COR-L47 (cell line): Measurements from ENCODE around the gene CLRN3.

ENCODE experiments used
- DNase-seq: peaks from one replicate; lab custom pipeline; 2025; lab: John Stamatoyannopoulos, UW

Gene CLRN3

DNA sequence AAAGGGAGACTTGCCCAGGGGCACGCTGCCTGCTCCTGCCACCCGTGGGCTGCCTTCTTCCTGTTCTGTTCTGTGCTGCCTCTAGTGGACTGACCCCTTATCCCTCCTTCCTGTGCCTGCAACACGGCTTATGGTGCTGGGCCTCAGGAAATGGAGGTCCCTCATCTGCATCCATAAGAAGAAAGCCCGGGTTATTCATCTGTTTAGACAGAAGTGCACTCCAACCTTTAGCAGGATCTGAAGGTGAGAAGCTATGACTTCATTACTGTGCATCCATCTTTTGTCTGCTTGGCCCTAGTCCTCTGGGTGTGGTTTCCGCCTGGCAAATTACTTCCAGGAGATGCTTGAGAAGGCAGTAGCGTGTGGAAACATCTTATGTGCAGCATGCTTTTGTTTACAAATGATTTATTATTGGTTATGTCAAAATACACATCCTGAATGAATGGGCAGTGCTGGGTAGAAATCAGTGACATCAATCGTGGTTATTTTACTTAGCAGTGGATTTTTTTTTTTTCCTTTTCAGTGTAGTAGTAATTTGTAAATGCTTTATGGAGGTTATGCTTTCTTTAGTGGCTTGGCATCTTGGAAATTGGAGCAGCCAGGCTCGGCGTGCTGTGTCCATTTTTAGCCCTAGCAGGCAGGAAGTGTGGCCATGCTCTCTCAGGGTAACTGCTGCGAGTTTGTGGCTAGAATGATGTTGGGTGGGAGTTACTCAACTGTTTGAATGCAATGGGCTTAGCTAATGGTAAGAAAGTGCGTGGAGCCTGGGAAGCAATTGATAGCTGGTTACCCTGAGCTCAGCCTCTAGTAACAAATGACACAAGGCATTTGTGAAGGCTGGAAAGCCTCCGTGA is 26.9 kb upstream of the CLRN3 start:
- DNase-seq, result no peak

DNA sequence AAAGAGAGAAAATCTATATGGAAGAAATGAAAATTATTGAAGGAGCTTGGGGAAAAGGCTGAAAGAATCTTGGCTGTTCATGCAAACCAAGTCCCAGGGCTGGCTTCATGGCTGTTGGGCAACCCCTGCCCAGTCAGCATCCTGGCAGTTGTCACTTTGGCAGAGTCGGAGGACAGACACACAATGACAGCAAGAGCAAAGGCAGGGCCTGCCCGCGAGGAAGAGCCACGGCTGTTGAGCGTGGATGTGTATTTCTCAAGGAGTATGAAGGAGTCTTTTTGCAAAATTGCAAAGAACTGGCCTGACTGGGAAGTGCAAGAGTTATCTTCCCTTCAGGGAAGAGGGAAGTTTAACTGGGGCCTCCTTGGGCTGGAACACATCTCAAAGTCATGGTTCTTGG is 25.8 kb upstream of the CLRN3 start:
- no peak for DNase-seq

DNA sequence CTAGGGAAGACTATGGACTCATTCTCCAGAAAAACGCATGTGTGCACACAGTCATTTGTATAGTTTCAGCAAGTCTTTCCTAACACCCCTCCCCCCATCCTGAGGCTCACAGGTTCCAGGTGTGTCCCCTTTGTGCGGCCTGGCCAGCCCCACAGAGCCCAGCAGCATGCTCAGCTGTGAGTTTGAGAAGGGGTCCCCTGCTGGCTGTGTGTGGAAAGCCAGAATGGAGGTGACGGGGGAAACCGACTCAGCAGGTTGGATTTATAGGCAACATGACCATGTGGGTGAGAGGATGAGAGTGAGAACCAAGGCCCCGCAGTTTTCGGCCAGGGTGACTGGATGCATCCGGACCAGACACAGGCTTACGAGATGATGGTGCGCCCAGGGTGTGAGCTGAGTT is 24.1 kb upstream of the CLRN3 start:
- no peak for DNase-seq

DNA sequence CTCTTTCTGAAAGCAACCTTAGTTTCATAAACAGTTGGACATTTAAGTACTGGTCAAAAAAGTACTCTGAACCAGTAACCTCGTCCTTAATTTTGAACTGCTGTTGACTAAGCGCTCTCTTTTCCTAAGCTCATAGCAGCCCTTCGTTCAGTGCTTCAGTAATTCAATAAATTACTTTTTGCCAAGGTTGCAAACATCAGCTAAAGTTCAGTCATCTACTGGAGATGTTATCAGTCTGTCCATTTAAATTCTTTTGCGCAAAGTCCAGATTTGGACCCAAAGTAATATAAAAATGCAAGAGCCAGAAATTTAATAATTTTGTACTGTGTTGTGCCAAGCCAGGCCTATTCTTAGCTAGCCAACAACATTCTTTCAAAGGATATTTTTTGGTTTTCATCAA is 22.6 kb upstream of the CLRN3 start:
- DNase-seq, result no peak

DNA sequence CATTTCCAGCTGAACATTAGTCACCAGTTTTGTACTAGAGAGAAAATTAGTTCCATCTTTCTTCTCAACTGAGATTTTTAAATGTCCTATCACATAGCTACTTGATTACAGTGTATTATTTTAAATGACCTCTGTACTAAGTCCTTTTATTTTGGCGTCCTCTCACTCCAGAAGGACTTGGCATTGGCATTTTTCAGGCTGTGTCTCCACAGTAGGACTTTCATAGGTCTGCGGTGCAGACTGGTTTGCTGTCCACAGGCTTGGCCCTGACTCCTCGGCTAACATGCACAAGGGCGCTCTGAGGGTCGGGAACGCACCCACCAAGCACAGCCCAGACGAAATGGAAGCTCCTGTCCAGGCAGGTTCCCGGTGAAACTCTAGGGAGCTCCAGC is 20.6 kb upstream of the CLRN3 start:
- no peak for DNase-seq

DNA sequence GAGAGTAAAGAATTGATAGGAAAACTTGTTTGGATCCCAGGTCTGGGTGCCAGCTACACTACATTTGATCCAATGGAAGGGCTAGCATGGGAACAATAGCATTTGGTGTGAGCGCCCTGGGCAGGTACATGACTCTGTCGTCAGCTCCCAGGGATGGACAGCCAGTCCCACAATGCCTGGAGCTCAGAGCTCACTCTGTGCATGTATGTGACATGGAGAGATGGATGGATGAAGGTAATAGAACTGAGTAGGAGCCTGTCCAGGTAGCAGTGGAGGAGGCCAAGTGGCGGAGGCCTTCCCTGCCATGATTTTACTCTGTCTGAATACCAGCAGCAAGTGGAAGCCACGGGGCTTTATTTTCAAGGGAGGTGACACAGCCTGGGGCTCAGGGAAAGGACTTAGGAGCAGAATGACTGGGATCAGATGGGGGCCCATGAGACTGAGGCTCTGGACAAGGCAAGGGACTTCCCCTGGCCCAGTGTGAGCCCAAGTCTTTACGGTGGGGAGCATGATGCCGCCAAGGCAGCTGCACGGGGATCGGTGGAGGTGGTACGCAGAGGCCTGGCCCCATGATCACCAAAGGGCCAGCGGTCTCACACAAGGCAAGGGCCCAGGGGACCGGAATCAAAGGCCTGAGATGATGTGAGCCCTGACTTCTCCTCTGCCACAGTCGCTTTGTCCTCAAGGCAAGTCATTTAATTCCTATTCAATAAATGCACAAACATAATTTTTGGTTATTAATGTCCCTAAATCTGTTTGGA is 20.0 kb upstream of the CLRN3 start:
- DNase-seq, result no peak

DNA sequence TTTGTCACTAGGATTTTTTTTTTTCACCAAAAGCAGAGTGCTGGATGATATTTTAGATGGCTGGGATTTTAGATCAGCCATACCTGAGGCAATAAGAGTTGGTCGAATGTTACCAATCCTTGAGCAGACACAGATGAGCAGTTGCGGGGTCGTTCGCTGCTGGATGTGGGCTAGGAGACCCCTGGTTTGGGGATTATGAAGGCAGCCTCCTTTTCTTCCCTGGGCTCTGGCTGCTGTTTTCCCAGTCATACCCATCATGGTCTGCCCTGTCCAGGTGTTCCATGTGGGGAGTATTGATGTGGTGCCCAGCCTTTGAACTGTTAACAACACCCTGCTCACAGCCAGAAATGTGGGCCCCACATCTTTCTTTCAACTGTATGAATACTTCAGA is 19.1 kb upstream of the CLRN3 start:
- no peak for DNase-seq

DNA sequence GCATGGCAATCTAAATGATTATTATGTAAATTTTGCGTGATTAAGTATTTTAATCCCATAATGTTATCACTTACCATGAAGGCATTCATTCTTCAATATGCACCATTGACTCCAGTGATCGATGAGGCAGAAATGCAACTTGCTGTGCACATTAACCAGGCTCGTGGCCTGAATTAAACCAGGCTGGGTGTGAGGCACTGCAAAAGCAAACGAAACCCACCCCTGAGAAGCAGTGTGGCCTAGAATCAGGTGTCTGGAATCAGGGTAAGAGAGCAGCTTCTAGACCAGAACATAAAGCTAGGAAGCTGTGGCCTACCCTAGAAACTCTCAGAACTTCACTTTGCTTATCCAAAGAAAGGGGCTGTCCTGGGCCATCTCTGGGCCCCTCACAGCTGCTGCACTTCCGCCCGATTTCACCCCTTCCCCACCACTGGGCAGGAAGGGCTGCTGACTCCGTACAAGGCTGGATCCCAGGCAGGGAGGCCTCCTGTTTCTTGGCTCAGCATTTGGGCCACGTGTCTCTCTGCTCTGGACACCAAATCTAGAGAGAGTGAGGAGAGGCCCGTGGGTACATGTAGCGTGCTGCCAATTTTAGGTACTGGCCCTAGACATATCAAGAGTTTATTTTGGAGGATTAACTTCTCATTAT is 18.6 kb upstream of the CLRN3 start:
- DNase-seq, result no peak

DNA sequence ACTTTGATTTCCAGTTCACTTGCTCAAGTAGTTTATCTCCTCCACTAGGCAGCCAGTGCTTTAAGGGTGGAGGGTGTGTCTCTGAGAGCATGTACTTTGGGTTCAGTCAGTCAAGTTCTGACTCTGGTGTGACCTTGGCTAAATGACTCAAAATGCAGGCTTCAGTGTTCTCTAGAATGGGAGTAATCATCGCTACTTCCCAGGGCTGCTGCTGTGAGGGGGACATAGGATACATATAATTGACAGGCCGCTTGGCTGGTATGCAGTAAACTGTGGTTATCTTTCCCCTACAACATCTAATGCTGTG is 17.7 kb upstream of the CLRN3 start:
- no peak for DNase-seq

DNA sequence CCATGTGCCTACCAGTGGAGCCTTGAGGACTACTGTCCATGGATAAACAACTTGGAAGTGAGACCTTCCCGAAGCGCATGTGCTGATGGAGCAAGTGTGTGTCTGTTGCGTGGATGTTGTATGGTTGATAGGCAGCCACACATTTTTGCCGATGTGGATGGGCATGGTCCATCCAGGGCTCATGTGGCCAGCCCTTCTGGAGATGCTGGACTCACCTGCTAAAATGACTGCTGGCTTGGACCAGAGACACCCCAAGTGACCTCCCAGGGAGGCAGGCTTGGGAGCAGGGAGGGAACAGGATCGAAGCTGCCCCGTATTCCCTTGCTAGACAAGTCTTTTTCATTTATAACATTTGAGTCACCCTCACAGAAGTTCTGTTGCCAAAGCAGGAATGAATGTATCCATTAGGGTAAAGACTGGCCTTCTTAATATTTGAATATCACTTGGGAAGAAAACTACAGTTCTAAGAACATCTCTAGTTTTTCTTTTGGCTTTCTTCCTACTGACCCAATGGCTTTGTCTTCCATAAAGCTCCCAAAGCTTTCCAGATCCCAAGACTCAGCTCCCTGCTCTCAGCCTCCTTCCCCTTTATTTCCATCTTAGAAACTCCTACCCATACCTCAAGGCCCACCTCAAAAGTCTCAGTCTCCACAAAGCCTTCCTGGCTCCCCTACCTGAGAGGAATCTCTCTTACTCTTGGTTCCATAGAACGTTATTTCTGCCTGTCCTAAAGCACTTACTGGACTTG is 17.1 kb upstream of the CLRN3 start:
- no peak for DNase-seq

DNA sequence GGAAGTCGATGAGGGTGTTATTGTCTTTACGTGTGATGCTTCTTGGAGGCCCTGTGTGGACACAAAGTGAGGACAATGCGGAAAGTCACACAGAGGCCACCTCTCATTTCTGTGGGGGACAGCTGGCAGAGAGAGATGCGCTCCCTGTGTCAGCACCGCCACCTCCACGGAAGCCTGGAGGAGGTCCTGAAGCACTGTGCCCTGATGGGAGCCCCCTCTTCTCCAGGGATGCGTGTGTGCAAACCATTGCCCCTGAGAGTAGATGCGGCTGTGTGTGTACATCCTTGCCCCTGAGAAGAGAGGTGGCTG is 16.2 kb upstream of the CLRN3 start:
- DNase-seq, result no peak

DNA sequence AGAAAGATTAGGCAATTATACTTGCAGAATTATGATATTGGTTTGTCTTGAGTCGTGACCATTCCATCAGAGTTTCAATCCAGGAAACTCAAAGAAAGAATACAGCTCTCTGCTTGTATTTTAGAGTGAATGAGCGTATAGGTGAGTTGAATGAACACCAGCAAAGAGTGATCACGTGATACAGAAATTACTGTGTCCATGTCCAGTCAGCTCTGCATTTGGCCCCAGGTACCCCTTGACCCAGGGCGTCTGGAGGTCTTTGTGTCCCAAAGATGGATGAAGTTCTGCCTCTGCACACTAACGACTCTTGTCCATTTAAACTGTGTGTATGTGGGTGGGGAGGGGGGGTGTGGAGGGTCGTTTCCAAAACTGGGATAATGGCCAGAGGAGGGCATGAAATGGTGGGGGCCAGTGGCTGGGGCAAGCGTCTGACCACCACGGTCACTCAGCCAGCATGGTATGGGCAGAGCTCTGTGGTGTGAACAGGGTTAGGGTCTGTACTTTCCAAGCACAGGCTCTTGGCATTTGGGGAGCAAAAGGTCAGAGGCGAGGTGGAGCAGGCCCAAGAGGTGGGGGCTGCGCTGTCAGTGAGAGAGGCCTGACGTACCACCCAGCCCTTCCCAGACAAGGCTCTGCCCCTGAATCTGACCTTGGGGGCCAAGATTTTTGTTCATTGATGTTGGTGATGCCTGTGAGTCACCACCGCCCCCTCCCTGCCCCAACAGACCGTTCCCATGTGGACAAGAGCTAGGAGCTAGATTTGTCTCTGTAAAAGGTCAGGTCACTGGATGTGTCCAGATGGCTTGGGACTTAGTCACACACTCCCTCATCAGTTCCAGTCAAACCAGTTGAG is 15.6 kb upstream of the CLRN3 start:
- DNase-seq, result no peak

DNA sequence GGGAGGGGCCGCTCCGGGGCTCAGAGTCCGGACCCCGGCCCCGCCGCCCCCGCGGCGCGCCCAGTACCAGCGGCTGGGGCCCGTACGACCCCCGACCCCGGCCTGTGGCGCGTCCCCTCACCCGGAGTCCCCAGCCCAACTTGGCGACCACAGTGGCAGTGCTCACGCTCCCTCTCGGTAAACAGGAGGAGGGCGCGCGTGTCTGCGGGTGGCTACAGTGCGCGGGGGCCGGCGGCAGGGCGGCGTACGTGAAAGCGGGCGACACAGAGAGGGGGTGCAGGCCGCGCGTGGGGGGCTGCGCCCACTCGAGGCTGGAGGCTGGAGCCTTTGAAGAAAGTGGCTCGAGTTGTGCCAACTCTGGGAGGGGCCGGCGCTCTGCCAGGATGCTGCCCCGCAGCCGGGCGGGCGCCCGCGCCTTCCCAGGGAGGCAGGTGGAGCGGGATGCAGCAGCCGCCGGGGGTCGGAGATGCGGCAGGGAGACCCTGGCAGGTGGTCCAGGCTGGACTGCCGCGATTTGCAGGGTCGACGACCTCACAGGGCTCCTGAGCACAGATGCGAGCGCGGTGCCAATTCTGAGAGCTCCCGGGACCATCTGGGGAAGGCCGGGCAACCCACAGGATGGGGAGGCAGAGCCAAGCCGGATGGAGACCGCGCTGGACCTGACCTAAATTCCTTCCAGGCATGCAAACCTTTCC is 14.8 kb upstream of the CLRN3 start:
- no peak for DNase-seq

DNA sequence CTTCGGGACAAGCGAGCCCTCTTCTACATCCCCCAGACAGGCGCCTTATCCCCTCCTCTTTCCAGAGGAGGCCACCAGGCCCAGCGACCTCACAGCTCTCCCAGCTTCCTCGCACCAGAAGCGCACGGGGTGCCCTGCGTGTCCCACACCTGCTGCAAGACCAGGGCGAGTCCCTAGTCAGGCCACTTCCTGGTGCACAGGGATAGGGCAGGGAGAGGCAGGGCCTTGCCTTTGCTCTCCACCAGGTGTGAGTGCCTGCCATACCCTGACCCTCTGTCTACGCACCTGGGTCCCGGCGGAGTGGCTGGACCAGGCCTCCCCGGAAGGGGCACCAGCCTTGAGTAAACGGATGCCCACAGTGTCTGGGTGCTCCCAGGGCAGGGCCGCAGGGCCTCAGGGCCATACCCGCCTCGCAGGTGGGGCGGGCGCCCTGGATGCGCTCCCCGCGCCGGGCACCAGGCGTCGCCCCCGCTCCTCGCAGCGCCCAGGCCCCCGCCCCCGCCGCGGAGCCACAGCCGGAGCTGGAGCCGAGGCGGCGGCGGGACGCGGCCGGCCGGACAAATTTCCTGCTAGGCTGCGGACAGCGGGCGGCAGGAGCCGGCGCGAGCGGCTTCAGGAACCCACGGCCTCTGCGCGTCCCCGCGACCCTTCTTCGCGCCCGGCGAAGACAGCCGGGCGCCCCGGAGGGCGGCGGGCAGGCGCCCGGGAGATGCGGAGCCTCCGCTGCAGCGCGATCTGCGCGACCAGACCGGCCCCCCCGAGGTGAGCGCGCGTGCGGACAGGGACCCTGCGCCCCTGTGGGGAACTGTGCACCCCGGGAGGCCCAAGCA is 14.0 kb upstream of the CLRN3 start, which contains the start of gene PTPRE:
TSS of gene PTPRE (plus strand) at position 556 of the 830 bp plus-strand sequence. CDS start 133,779 bp downstream, outside the sequence.
- DNase-seq, result no peak

DNA sequence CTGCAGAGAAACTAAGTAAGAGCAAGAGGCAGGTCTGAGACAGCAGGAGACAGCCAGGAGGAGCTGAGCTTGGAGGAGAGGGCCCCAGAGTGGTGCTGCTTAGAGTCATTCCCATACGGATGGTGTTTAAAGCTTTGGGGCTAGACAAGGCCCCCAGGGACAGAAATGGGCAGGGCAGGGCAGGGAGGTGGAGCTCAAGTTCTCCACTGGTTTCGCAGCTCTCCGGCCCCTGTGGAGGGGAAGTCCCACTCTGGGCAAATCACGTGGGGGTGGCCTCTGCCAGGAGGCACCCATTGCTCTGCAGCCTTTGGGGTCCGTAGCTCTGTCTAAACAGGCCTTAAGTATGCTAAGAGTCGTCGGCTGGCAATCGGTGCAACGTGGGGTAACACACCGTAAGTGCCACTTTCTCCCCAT is 13.1 kb upstream of the CLRN3 start:
- DNase-seq, result no peak

DNA sequence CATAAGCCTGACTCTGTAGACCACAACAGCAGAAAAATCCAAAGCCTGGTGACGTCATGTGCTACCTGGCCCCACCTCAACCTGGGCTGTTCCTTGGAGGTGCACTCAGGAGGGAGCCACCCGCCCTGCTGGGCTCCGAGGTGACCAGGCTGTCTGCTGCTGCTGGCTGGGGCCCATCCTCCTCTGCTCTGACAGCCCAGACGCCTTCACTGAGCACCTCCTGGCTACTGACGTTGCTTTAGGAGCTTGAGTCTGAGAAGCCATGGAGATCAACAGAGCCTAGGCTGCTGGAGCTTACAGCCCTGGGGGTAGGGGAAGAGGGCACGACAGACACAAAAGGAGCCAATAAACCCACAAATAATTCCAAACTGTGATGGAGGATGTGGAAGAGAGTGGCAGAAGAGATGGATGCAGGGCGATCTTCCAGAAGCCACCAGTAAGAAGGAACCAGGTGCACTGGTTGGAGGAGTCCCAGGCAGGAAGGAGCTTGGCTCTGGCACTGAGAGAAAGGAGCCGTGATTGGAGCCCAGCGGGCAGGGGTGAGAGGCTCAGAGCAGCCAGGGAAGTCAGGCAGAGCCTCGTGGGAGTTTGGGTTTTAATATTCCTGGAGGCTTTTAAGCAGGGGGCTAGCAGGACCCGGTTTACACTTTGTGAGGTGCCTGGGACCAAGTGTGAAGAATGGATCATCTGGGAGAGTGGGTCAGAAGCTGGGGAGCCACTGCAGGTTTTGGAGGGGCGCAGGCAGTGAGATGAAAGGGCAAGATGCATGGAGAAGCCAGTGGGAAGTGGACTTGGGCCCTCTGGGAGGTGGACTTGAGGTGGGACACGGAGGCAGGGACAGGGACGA is 12.5 kb upstream of the CLRN3 start:
- DNase-seq, result no peak

DNA sequence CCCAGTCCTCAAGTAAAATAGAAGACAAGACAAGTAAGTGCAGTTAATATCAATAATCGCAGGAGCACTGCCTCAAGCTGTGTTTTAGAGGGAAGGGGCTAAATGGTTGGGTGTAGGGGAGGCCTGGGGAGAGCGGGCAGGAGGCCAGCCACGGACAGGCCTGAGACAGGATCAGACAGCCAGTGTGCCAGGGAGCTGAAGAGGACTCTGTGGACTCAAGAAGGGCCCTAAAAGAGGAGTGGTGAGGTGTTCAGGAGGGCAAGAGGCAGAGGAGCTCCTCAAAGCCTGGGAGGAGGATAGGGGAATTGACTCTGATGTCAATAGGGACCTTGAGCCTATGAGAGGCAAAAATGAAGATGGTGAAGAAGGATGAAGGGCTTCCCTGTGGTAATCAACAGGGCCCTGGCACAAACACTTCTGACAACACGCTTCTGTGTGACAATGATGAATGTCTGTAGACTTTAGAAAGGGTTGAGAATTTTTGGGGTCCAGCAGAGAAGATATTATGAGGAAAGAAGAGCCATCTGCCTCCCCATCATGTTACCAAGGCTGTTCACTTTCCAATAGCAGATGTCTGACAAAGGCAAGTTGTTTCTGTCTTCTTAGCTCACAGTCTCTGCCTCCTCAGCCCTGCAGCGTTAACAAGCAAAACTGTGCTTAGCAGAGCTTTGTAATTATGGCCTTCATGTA is 11.7 kb upstream of the CLRN3 start:
- no peak for DNase-seq

DNA sequence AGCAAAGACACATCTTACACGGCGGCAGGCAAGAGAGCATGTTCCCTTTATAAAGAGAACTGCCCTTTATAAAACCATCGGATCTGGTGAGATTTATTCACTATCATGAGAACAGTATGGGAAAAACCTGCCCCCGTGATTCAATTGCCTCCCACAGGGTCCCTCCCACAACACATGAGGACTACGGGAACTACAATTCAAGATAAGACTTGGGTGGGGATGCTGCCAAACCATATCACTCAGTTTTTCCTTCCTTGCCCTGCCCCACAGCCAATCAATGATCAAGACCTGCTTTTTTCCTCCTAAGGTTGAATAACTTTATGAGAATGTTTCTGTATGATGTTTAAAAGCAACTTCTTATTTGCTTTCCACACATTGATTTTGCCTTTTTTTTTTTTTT is 11.0 kb upstream of the CLRN3 start:
- DNase-seq, result no peak
